BJ (cell line): ENCODE measurements around the gene VEGFA. TPM values are rescaled to one million over a fixed set of nuclear protein-coding genes. Genes with fewer than 3 reads are reported as not detected.

Source experiments
- CTCF ChIA-PET: fragments of 350-600 bp; formaldehyde crosslinking; extraction: SDS; loops from one replicate; lab custom pipeline; 2021; ENCODE audit warnings: antibody characterized with exemption, inconsistent platforms; lab: Yijun Ruan, JAX
- POLR2A ChIA-PET: fragments of 300-600 bp; sonication (Branson Sonifier 250); formaldehyde crosslinking; extraction: SDS; loops from one replicate; lab custom pipeline; 2021; ENCODE audit warnings: antibody characterized with exemption; lab: Charles Lee
- DNase-seq: peaks from one replicate; pipeline ENCODE4 v3.0.0-alpha.2; 2011; ENCODE audit warnings: low read depth
- H3K27me3 ChIP-seq: 2 replicates; pipeline ENCODE4 v1.6.0; 2011; ENCODE audit warnings: low read length; ENCODE audit not compliant: control insufficient read depth, insufficient read depth
- H3K36me3 ChIP-seq: 2 replicates; pipeline ENCODE4 v1.5.1; 2011; ENCODE audit warnings: low read length; ENCODE audit not compliant: control insufficient read depth, insufficient read depth
- H3K4me3 ChIP-seq: 2 replicates; pipeline ENCODE4 v1.5.1; 2011; ENCODE audit warnings: low read depth, mild to moderate bottlenecking, control low read depth, low read length
- polyA plus RNA-seq: library from polyadenylated mRNA; depleted of rRNA; stranded (reverse); fragments of >200 nt; gene quantifications from 2 replicates; pipeline ENCODE4 v1.2.3, GENCODE V29; 2011
- TF ChIP-seq, protein P1 (sequence below): IDR thresholded peaks from 2 replicates; pipeline ENCODE4 v1.5.1; 2011; ENCODE audit warnings: low read depth, mild to moderate bottlenecking, control low read depth, inconsistent platforms, low read length, moderate library complexity; ENCODE audit not compliant: insufficient read depth

Gene VEGFA
- polyA plus RNA-seq, 1 experiment: 357 TPM

DNA sequence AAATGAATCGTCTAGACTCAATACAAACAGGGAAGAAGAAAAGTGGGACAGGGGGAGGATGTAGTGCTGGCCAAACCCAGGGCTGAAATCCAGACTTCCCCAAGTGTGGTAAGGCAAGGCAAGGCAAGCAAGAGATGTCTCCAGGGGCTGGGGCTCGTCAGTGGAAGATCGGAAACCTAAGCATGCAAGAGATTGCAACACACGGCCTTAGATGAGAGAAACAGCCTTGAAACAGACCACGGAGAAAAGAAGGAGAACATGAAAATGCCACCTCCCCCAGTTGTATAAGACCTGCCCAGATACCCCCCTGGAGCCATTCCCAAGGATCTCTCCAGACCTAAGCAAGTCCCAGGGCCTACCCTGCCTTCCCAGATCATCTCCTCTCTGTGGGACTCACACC lies 20.0 kb downstream of the VEGFA start:
- CTCF ChIA-PET: interaction anchor here (1.1 to 3.9 kb wide), 4 partner anchors 16 to 289 kb away, joined by 3 to 20 read pairs (median 5); no protein-coding TSS in a partner anchor
- Histone ChIP-seq H3K27me3 (no peaks in the 10 kb centered on the region; the same call in 1 of the 2 replicates), H3K4me3 (no peak overlapping the region), H3K36me3 (peaks cover 5% of the 10 kb centered on the region)
- TF ChIP-seq, protein P1, sequence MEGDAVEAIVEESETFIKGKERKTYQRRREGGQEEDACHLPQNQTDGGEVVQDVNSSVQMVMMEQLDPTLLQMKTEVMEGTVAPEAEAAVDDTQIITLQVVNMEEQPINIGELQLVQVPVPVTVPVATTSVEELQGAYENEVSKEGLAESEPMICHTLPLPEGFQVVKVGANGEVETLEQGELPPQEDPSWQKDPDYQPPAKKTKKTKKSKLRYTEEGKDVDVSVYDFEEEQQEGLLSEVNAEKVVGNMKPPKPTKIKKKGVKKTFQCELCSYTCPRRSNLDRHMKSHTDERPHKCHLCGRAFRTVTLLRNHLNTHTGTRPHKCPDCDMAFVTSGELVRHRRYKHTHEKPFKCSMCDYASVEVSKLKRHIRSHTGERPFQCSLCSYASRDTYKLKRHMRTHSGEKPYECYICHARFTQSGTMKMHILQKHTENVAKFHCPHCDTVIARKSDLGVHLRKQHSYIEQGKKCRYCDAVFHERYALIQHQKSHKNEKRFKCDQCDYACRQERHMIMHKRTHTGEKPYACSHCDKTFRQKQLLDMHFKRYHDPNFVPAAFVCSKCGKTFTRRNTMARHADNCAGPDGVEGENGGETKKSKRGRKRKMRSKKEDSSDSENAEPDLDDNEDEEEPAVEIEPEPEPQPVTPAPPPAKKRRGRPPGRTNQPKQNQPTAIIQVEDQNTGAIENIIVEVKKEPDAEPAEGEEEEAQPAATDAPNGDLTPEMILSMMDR: no peak
- no peak for DNase-seq
- POLR2A ChIA-PET: interaction anchor here (0.5 kb wide), 1 partner anchor 35 kb away, joined by 5 read pairs; no protein-coding TSS in a partner anchor

DNA sequence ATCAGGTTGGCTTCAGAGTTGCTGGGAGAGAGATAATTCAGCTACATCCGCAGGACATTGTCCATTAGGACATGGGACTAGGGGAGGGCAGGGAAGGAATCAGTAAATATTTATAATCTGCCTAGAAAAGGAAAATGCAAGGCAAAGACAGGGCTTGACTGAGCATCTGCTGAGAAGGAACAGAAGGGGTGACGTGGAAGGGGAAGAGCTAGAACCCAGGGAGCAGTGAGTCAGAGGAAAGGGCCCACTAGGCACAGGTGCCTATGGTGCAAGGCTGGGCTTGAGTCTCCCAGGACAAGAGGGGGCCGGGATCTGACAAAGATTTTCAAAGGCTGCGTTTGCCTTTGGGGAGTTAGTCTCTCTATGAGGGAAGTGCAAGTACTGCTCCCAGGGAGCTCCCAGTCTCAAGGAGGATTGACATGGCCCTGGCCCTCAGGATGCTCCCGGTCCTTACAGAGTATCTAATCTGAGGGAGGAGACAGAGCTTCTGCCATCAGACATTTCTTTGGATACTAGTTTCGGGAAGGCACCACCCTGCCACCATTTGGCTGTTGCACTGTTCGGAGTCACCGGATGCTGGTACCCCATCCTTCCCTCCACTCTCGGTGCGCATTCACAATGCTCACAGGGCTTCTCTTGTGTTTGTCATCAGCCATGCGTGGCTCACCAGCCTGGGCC lies 21.9 kb downstream of the VEGFA start:
- ChIA-PET POLR2A (no interaction called here), CTCF (interaction anchor here (1.2 to 3.9 kb wide), 2 partner anchors 18 kb away, joined by 3 to 20 read pairs; no protein-coding TSS in a partner anchor)
- H3K27me3 ChIP-seq: no peaks in the 10 kb centered on the region; the same call in 1 of the 2 replicates
- DNase-seq: no peak
- TF ChIP-seq, protein P1: no peak
- no peaks in the 10 kb centered on the region; the same call in 1 of the 2 replicates for H3K36me3 ChIP-seq
- H3K4me3 ChIP-seq: no peak overlapping the region

DNA sequence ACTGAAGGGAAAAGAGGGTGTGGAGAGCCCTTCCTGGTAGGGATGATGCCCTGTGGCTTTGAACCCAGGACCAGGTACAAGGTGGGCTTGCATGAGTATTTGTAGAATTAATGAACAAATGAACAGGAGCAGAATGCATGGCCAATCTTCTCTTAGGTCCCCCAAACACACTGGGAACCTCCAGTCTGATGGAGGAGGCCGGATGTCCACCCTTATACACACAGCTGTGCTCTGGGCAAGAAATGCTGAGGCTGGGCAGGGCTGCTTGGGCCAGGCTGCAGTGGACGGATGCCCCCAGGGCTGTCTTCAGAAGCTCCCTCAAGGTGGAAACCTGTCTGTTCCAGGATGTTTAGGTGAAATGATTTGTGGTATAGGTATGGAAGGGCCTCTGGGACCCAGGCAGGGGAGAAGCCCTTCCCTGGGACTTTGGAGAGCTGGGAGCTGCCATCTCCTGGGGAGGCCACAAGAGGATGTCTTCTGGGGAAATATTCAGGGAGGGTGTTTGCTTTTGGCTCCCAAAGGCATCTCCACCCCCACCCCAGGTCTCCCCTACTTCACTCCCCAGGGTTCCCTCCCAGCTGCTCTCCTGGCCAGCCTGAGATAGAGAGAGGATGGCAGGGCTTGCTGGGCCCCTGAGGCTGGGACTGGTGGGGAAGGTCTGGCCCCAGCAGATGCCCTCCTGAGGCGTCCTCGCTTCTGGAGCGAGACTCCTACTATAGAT lies 23.3 kb downstream of the VEGFA start:
- ChIA-PET CTCF (interaction anchor here (1.2 to 1.9 kb wide), 3 partner anchors 19 to 159 kb away, joined by 3 to 4 read pairs (median 4); no protein-coding TSS in a partner anchor), POLR2A (no interaction called here)
- Histone ChIP-seq H3K27me3 (no peaks in the 10 kb centered on the region; the same call in 1 of the 2 replicates), H3K4me3 (no peak overlapping the region), H3K36me3 (no peaks in the 10 kb centered on the region)
- no peak for DNase-seq
- TF ChIP-seq, protein P1: no peak

DNA sequence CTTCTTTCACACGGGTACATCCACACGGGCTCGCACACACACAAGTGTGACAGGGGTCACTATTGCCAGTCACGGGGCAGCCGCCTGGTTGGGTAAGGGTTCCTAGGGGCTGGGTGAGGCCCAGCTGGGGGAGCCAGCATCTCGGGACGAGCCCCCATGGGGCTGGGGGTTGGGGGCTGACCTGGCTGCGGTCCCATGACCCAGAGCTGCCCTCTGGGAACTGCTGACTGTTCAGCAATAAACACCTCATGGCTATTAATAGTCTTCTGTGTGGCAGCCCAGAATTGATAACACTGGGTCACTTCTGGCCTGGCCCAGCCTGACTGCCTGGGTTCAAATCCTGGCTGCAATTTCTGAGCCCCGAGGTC lies 23.8 kb downstream of the VEGFA start:
- no peaks in the 10 kb centered on the region for H3K36me3 ChIP-seq
- TF ChIP-seq, protein P1: no peak
- ChIA-PET POLR2A (no interaction called here), CTCF (interaction anchor here (1.2 to 1.9 kb wide), 2 partner anchors 25 to 158 kb away, joined by 4 read pairs; no protein-coding TSS in a partner anchor)
- H3K27me3 ChIP-seq: no peaks in the 10 kb centered on the region; the same call in 1 of the 2 replicates
- DNase-seq: no peak
- no peak overlapping the region for H3K4me3 ChIP-seq

DNA sequence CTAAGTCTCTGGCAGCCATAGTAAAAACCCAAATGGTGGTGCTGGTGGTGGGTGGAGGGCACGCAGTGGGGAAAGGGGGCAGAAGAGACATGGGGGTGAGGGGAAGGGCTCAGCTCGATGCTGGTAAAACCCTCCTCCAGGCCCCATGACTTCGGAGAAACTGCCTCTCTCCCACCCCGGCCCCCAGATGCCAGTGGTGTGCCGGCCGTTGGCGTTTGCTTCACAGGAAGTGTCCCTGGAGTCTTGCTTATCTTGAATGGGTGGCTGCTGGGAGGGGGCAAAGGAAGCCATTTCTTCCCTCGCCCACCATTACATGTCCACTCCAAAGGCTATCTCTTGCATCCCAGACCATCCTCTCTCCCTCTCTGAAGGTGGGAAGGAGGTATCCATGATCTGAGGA lies 25.4 kb downstream of the VEGFA start:
- H3K4me3 ChIP-seq: no peak overlapping the region
- ChIA-PET CTCF (no interaction called here), POLR2A (no interaction called here)
- no peaks in the 10 kb centered on the region for H3K36me3 ChIP-seq
- no peaks in the 10 kb centered on the region; the same call in 1 of the 2 replicates for H3K27me3 ChIP-seq
- DNase-seq: no peak
- TF ChIP-seq, protein P1: no peak
